Thyroid gland (tissue), 4 donors: ENCODE data around the gene KRT76.

ENCODE experiments used
- CTCF ChIP-seq, 6 experiments: fragments of 200-600 bp in 3 of 6; fragments of 450-650 bp in 3 of 6; sonication (generic) in 3 of 6; IDR thresholded peaks; one replicate each; pipeline ENCODE4 v1.5.1; 2016 to 2019; ENCODE audit warnings: antibody characterized with exemption in 6 of 6, mild to moderate bottlenecking in 2 of 6, inconsistent platforms in 1 of 6, moderate library complexity in 1 of 6
- POLR2A ChIP-seq, 2 donors: fragments of 450-650 bp; IDR thresholded peaks; one replicate each; pipeline ENCODE4 v1.6.1; 2017; ENCODE audit warnings: antibody characterized with exemption in 2 of 2, mild to moderate bottlenecking in 2 of 2, moderate library complexity in 1 of 2

- TF ChIP-seq CTCF (IDR thresholded peaks at IDR 0.05) (no peak), POLR2A (IDR thresholded peaks at IDR 0.05) (no peak)
Measured at GRCh38 chr12:52772772-52773171, 4.4 kb downstream of the KRT76 start.
